BE2C (cell line): ENCODE results near the gene IFI44.

Source experiments
- DNase-seq: peaks from one replicate; pipeline ENCODE4 v3.0.0-alpha.2; 2020
- H3K27me3 ChIP-seq: fragments of 250-450 bp; sonication (Bioruptor Pico); 2 replicates; pipeline ENCODE4 v1.5.1; 2020; ENCODE audit warnings: mild to moderate bottlenecking
- H3K36me3 ChIP-seq: fragments of 250-450 bp; sonication (Bioruptor Pico); 2 replicates; pipeline ENCODE4 v1.5.1; 2020; ENCODE audit warnings: mild to moderate bottlenecking
- H3K4me1 ChIP-seq: fragments of 250-450 bp; sonication (Bioruptor Pico); 2 replicates; pipeline ENCODE4 v1.5.1; 2020
- H3K4me3 ChIP-seq: 2 replicates; pipeline ENCODE4 v1.5.1; 2011; ENCODE audit warnings: low read depth, low read length
- H3K9me3 ChIP-seq: fragments of 250-450 bp; sonication (Bioruptor Pico); 2 replicates; pipeline ENCODE4 v1.5.1; 2020
- CTCF ChIP-seq: IDR thresholded peaks from 2 replicates; pipeline ENCODE4 v1.5.1; 2012; ENCODE audit warnings: mild to moderate bottlenecking, low read depth, low read length

IFI44 gene

GRCh38 chr1:78681265-78681664 lies 31.6 kb downstream of the IFI44 start:
- no peaks in the 10 kb centered on the region for H3K4me1 ChIP-seq
- no peak for TF ChIP-seq CTCF
- H3K36me3 ChIP-seq, result no peaks in the 10 kb centered on the region
- DNase-seq, result no peak
- H3K9me3 ChIP-seq, result no peaks in the 10 kb centered on the region
- no peaks in the 10 kb centered on the region for H3K27me3 ChIP-seq
- H3K4me3 ChIP-seq, result no peak overlapping the region

- no peaks in the 10 kb centered on the region for H3K27me3 ChIP-seq
- DNase-seq, result no peak
- TF ChIP-seq CTCF, result no peak
- H3K9me3 ChIP-seq, result no peaks in the 10 kb centered on the region
- no peaks in the 10 kb centered on the region for H3K36me3 ChIP-seq
- H3K4me1 ChIP-seq, result no peaks in the 10 kb centered on the region
- H3K4me3 ChIP-seq, result no peak overlapping the region
These were observed 32.9 kb downstream of the IFI44 start for GRCh38 chr1:78682496-78682895.

GRCh38 chr1:78683079-78683478 lies 33.4 kb downstream of the IFI44 start:
- no peak for TF ChIP-seq CTCF
- Histone ChIP-seq H3K4me3 (no peak overlapping the region), H3K4me1 (no peaks in the 10 kb centered on the region), H3K27me3 (no peaks in the 10 kb centered on the region), H3K9me3 (no peaks in the 10 kb centered on the region), H3K36me3 (no peaks in the 10 kb centered on the region)
- no peak for DNase-seq

- DNase-seq, result no peak
- Histone ChIP-seq H3K9me3 (no peaks in the 10 kb centered on the region), H3K27me3 (no peaks in the 10 kb centered on the region), H3K4me1 (no peaks in the 10 kb centered on the region), H3K36me3 (no peaks in the 10 kb centered on the region), H3K4me3 (no peak overlapping the region)
- TF ChIP-seq CTCF, result no peak
These were observed 37.7 kb downstream of the IFI44 start for GRCh38 chr1:78687315-78687714.

GRCh38 chr1:78687914-78688313 lies 38.3 kb downstream of the IFI44 start:
- Histone ChIP-seq H3K4me1 (no peaks in the 10 kb centered on the region), H3K4me3 (no peak overlapping the region), H3K36me3 (no peaks in the 10 kb centered on the region), H3K27me3 (no peaks in the 10 kb centered on the region), H3K9me3 (no peaks in the 10 kb centered on the region)
- no peak for DNase-seq
- TF ChIP-seq CTCF, result no peak

- Histone ChIP-seq H3K27me3 (no peaks in the 10 kb centered on the region), H3K4me1 (no peaks in the 10 kb centered on the region), H3K4me3 (no peak overlapping the region), H3K36me3 (no peaks in the 10 kb centered on the region), H3K9me3 (no peaks in the 10 kb centered on the region)
- no peak for DNase-seq
- no peak for TF ChIP-seq CTCF
These were observed 39.1 kb downstream of the IFI44 start for GRCh38 chr1:78688697-78689096.
